B cell (primary cell): ENCODE measurements around the gene IFNAR2.

ENCODE experiments used
- CTCF ChIP-seq: fragments of 200-600 bp; IDR thresholded peaks from one replicate; pipeline ENCODE4 v1.8.0; 2022; ENCODE audit warnings: antibody characterized with exemption, mild to moderate bottlenecking
- EZH2 ChIP-seq: IDR thresholded peaks from 2 replicates; pipeline ENCODE4 v1.6.1; 2012; ENCODE audit warnings: borderline replicate concordance, low read depth, mild to moderate bottlenecking, moderate library complexity, low read length; ENCODE audit not compliant: insufficient read depth, poor library complexity, severe bottlenecking

- TF ChIP-seq CTCF (no peak), EZH2 (no peak)
Measured at GRCh38 chr21:33238146-33238545, 8.4 kb downstream of the IFNAR2 start.
